IPS-20b (cell line): ENCODE data around the gene KAT6B.
"Not testable (repeated sequence)": the region's sequence is repeated elsewhere in the genome, so short reads cannot be mapped to it uniquely, and the experiment has no call there.

ENCODE experiments used
- H3K27ac ChIP-seq: one replicate; pipeline ENCODE4 v1.5.1; 2013; ENCODE audit warnings: low read length
- H3K27me3 ChIP-seq: 2 replicates; pipeline ENCODE4 v1.6.1; 2013; ENCODE audit warnings: mild to moderate bottlenecking, low read length, inconsistent platforms; ENCODE audit not compliant: insufficient read depth
- H3K36me3 ChIP-seq: 2 replicates; pipeline ENCODE4 v1.6.1; 2013; ENCODE audit warnings: low read depth, mild to moderate bottlenecking, inconsistent platforms, low read length, moderate library complexity; ENCODE audit not compliant: insufficient read depth
- H3K4me1 ChIP-seq: 2 replicates; pipeline ENCODE4 v1.6.1; 2013; ENCODE audit warnings: mild to moderate bottlenecking, control low read depth, inconsistent platforms, low read length, moderate library complexity; ENCODE audit not compliant: insufficient read depth
- H3K4me3 ChIP-seq: 2 replicates; pipeline ENCODE4 v1.5.1; 2013; ENCODE audit warnings: mild to moderate bottlenecking, low read length, inconsistent platforms
- H3K9ac ChIP-seq: 2 replicates; pipeline ENCODE4 v1.6.1; 2013; ENCODE audit warnings: low read depth, mild to moderate bottlenecking, inconsistent platforms, low read length, moderate library complexity
- H3K9me3 ChIP-seq: 2 replicates; pipeline ENCODE4 v1.6.1; 2013; ENCODE audit warnings: mild to moderate bottlenecking, low read depth, low read length, inconsistent platforms; ENCODE audit not compliant: insufficient read depth

The KAT6B gene

GRCh38 chr10:74880041-74880440, 53.6 kb downstream of the KAT6B start:
- Histone ChIP-seq H3K27ac (no peak overlapping the region), H3K9me3 (no peaks in the 10 kb centered on the region), H3K36me3 (no peaks in the 10 kb centered on the region), H3K4me3 (no peak overlapping the region), H3K4me1 (peaks cover 6% of the 10 kb centered on the region; the same call in 1 of the 2 replicates), H3K9ac (no peak overlapping the region), H3K27me3 (no peaks in the 10 kb centered on the region)

DNA sequence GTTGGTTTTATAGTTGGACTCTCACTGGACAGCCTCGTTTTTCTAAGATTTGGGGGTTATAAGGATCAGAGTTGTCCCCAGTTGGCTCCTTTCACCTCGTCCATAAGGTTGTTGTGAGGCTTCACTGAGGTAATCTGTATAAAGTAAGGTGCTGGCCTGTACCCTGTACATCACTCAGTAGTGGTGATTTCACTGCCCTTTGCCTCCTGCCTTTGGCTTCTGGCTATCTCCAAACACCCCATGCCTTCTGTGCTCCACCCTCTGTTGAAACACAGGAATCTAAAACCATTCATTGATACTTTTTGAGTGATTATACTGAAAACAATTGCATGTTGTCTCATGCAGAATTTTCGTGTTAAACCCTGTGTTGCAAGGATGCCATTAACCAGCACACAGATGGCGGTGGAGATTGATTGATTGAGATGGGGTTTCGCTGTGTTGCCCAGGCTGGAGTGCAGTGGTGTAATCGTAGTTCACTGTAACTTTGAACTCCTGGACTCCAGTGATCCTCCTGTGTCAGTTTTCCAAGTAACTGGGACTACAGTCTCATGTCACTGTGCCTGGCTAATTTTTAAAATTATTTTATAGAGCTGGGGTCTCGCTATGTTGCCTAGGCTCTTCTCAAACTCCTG, 55.0 kb downstream of the KAT6B start:
- Histone ChIP-seq H3K36me3 (no peaks in the 10 kb centered on the region), H3K4me3 (no peak overlapping the region), H3K9ac (no peak overlapping the region)

DNA sequence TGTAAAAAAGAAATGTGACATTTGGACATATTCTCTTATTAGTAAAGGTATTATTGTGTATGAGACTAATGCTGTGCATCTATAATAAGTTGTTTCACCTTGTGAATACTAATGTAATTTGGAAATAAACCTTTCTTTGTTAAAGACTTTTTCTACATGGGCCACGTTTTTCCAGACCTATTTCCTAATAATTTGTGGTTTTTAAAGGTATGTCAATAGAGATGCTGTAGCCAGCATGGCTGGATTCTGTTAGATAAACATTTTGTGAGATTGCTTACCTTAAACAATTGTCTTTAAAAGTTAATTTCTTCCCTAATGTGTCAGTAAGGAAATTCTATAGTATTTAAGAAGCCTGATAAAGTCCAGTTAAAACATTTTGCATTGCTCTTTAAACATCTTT, 56.0 kb downstream of the KAT6B start:
- no peaks in the 10 kb centered on the region for H3K9me3 ChIP-seq
- H3K4me3 ChIP-seq: no peak overlapping the region
- no peaks in the 10 kb centered on the region for H3K4me1 ChIP-seq
- no peaks in the 10 kb centered on the region for H3K27me3 ChIP-seq
- no peak overlapping the region for H3K9ac ChIP-seq
- no peaks in the 10 kb centered on the region for H3K36me3 ChIP-seq
- no peak overlapping the region for H3K27ac ChIP-seq

More for the DNA sequence above, 55.0 kb downstream of the KAT6B start:
- Histone ChIP-seq H3K9me3 (no peaks in the 10 kb centered on the region), H3K27me3 (no peaks in the 10 kb centered on the region), H3K4me1 (no peaks in the 10 kb centered on the region; the same call in 1 of the 2 replicates), H3K27ac (no peak overlapping the region)

DNA sequence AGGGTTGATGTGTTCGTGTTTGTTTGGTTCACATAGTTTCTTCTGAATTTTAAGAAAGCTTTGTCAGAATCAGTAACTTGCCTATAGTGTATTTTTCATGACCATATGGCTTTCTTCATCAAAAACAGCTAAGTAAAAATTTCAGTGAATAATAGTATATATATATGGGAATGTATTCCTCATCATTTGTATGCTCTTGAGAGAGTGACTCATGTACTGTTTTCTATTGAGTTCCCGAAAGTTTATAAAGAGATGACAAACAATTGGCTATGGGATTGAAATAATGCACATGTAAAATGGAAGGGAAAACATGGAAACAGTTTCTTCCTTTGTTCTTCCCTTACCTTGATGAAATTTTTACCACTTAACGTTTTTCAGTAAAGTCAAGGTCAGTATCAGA, 56.4 kb downstream of the KAT6B start:
- H3K4me1 ChIP-seq: no peaks in the 10 kb centered on the region
- H3K36me3 ChIP-seq: no peaks in the 10 kb centered on the region
- no peaks in the 10 kb centered on the region for H3K9me3 ChIP-seq
- H3K27ac ChIP-seq: no peak overlapping the region
- no peak overlapping the region for H3K9ac ChIP-seq
- no peaks in the 10 kb centered on the region for H3K27me3 ChIP-seq
- no peak overlapping the region for H3K4me3 ChIP-seq

DNA sequence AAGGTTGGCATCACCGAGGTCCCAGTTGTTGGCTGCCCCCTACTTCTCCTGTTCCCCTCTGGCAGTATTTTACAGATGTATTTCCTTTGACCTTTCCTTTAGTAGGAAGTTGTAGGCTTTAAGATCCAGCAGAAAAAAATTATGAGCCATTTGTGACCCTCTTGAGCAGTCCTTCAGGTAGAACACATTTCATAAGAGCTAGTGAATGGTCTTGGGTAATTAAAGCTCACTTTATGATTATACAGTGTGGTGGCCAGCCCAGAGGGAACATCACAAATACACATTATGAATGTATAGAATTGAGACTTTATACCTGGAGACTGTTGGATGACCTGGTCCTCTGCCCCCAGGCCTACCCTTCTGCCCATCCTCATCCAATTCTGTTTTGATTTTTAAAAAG, 57.0 kb downstream of the KAT6B start:
- Histone ChIP-seq H3K27me3 (no peaks in the 10 kb centered on the region), H3K36me3 (no peaks in the 10 kb centered on the region), H3K4me3 (no peak overlapping the region)

GRCh38 chr10:74887614-74888284, 61.3 kb downstream of the KAT6B start:
- H3K36me3 ChIP-seq: no peaks in the 10 kb centered on the region
- H3K4me3 ChIP-seq: no peak overlapping the region
- no peak overlapping the region for H3K27ac ChIP-seq
- H3K27me3 ChIP-seq: no peaks in the 10 kb centered on the region
- no peaks in the 10 kb centered on the region for H3K4me1 ChIP-seq
- no peaks in the 10 kb centered on the region for H3K9me3 ChIP-seq
- H3K9ac ChIP-seq: no peak overlapping the region

More for the DNA sequence above, 57.0 kb downstream of the KAT6B start:
- Histone ChIP-seq H3K4me1 (no peaks in the 10 kb centered on the region), H3K9me3 (no peaks in the 10 kb centered on the region), H3K27ac (no peak overlapping the region), H3K9ac (no peak overlapping the region)

- no peaks in the 10 kb centered on the region for H3K27me3 ChIP-seq
- no peaks in the 10 kb centered on the region for H3K9me3 ChIP-seq
- H3K27ac ChIP-seq: no peak overlapping the region
- no peaks in the 10 kb centered on the region for H3K4me1 ChIP-seq
- H3K9ac ChIP-seq: no peak overlapping the region
- H3K4me3 ChIP-seq: no peak overlapping the region
- H3K36me3 ChIP-seq: no peaks in the 10 kb centered on the region
Measured at GRCh38 chr10:74888962-74889661, 62.7 kb downstream of the KAT6B start.

GRCh38 chr10:74889662-74889998, 63.2 kb downstream of the KAT6B start:
- Histone ChIP-seq H3K27ac (no peak overlapping the region), H3K9ac (no peak overlapping the region), H3K36me3 (no peaks in the 10 kb centered on the region), H3K9me3 (no peaks in the 10 kb centered on the region), H3K4me3 (no peak overlapping the region), H3K4me1 (no peaks in the 10 kb centered on the region), H3K27me3 (no peaks in the 10 kb centered on the region)

DNA sequence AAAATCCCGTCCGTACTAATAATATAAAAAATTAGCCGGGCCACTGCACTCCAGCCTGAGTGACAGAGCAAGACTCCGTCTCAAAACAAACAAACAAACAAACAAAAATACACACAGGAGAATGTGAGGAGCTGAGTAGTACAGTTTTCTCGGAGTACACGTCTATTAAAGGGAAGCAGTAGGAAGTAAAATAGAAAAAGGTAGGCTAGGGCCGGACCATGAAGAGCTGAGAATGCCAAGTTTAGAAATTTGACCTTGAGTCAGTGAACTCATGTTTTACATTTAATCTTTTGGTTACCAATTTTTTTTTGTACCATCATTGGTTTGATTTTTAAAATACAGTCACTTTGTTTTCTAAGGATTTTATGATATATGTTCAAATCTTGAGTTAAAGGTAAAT, 64.1 kb downstream of the KAT6B start:
- Histone ChIP-seq H3K9ac (no peak overlapping the region), H3K4me3 (no peak overlapping the region), H3K27me3 (no peaks in the 10 kb centered on the region), H3K4me1 (no peaks in the 10 kb centered on the region), H3K36me3 (no peaks in the 10 kb centered on the region), H3K27ac (no peak overlapping the region), H3K9me3 (no peaks in the 10 kb centered on the region)

DNA sequence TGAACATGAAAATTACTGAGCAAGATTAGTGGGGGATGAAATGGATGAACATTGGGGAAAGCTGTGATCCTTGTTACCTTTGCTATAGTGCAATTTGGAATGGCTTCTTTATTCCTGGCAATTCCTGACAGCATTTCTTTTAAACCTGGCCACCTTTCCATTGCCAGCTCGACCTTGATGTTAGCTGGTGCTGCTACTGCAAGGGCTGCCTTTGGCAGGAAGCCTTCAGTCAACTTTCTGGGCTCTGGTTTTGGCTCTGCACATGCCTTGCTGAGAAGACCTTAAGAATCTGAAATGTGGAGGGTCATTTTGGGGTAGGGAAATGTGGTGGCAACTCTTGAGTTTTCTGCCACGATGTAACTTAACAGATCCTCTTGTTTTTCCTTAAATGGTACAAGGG, 64.7 kb downstream of the KAT6B start:
- no peak overlapping the region for H3K4me3 ChIP-seq
- no peaks in the 10 kb centered on the region for H3K9me3 ChIP-seq
- H3K27ac ChIP-seq: no peak overlapping the region
- no peaks in the 10 kb centered on the region for H3K36me3 ChIP-seq
- no peaks in the 10 kb centered on the region for H3K27me3 ChIP-seq
- H3K9ac ChIP-seq: no peak overlapping the region
- no peaks in the 10 kb centered on the region for H3K4me1 ChIP-seq

- Histone ChIP-seq H3K27ac (no peak overlapping the region), H3K4me1 (no peaks in the 10 kb centered on the region), H3K9me3 (no peaks in the 10 kb centered on the region), H3K4me3 (no peak overlapping the region), H3K9ac (no peak overlapping the region), H3K36me3 (no peaks in the 10 kb centered on the region), H3K27me3 (no peaks in the 10 kb centered on the region)
Measured at GRCh38 chr10:74892839-74893238, 66.4 kb downstream of the KAT6B start.

DNA sequence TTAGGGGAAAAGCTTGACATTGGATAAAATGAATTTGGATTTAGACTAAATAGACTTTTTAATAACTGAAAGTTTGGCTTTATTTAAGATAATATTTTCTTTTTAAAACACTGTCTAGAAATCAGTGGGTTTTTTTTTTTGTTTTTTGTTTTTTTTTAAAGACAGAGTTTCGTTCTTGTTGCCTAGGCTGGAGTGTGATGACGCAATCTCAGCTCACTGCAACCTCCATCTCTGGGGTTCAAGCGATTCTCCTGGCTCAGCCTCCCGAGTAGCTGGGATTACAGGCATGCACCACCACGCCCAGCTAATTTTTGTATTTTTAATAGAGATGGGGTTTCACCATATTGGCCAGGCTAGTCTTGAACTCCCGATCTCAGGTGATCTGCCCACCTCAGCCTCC, 66.9 kb downstream of the KAT6B start:
- not testable (repeated sequence) for H3K4me1 ChIP-seq, H3K27ac ChIP-seq, H3K36me3 ChIP-seq, H3K9me3 ChIP-seq, H3K27me3 ChIP-seq, H3K9ac ChIP-seq, H3K4me3 ChIP-seq
